Trophoblast cell (in vitro differentiated cells and primary cell): ENCODE results near the gene MAP1LC3A.

Experiments
- DNase-seq, 2 donors: peaks; one replicate each; pipeline ENCODE4 v3.0.0-alpha.2; 2016
- H2AFZ ChIP-seq: 2 replicates; pipeline ENCODE4 v1.6.1; 2013; ENCODE audit warnings: low read length, moderate library complexity, mild to moderate bottlenecking; ENCODE audit not compliant: insufficient read depth, poor library complexity
- H2AK5ac ChIP-seq: 2 replicates; pipeline ENCODE4 v1.6.1; 2013; ENCODE audit warnings: mild to moderate bottlenecking, low read length
- H2BK120ac ChIP-seq: 2 replicates; pipeline ENCODE4 v1.6.1; 2013; ENCODE audit warnings: low read length, mild to moderate bottlenecking, moderate library complexity; ENCODE audit not compliant: insufficient read depth, poor library complexity
- H2BK12ac ChIP-seq: 2 replicates; pipeline ENCODE4 v1.6.1; 2013; ENCODE audit warnings: mild to moderate bottlenecking, low read length, moderate library complexity
- H2BK5ac ChIP-seq: 2 replicates; pipeline ENCODE4 v1.6.1; 2013; ENCODE audit warnings: low read length, low read depth, moderate library complexity, mild to moderate bottlenecking; ENCODE audit not compliant: poor library complexity
- H3K14ac ChIP-seq: 2 replicates; pipeline ENCODE4 v1.6.1; 2013; ENCODE audit warnings: mild to moderate bottlenecking, low read length
- H3K18ac ChIP-seq: 2 replicates; pipeline ENCODE4 v1.6.1; 2013; ENCODE audit warnings: mild to moderate bottlenecking, low read length
- H3K23ac ChIP-seq: 2 replicates; pipeline ENCODE4 v1.6.1; 2013; ENCODE audit warnings: low read length
- H3K27ac ChIP-seq: 2 replicates; pipeline ENCODE4 v1.5.1; 2013; ENCODE audit warnings: low read depth, mild to moderate bottlenecking, inconsistent platforms, low read length, moderate library complexity
- H3K27me3 ChIP-seq: 2 replicates; pipeline ENCODE4 v1.6.1; 2013; ENCODE audit warnings: inconsistent platforms, mild to moderate bottlenecking, low read length, moderate library complexity; ENCODE audit not compliant: insufficient read depth
- H3K36me3 ChIP-seq, 2 experiments: 1 replicate in 1 of 2; 2 replicates in 1 of 2; pipeline ENCODE4 v1.6.1; 2013; ENCODE audit warnings: low read length in 2 of 2, mild to moderate bottlenecking in 2 of 2, moderate library complexity in 1 of 2; ENCODE audit not compliant: insufficient read depth in 2 of 2, control insufficient read depth in 1 of 2
- H3K4ac ChIP-seq: 2 replicates; pipeline ENCODE4 v1.6.1; 2013; ENCODE audit warnings: low read depth, mild to moderate bottlenecking, low read length, moderate library complexity
- H3K4me1 ChIP-seq, 2 experiments: 1 replicate in 1 of 2; 2 replicates in 1 of 2; pipeline ENCODE4 v1.6.1; 2013; ENCODE audit warnings: low read length in 2 of 2, mild to moderate bottlenecking in 2 of 2, moderate library complexity in 1 of 2; ENCODE audit not compliant: insufficient read depth in 2 of 2, control insufficient read depth in 1 of 2
- H3K4me2 ChIP-seq: 2 replicates; pipeline ENCODE4 v1.6.1; 2013; ENCODE audit warnings: inconsistent platforms, mild to moderate bottlenecking, low read length, moderate library complexity
- H3K4me3 ChIP-seq: 2 replicates; pipeline ENCODE4 v1.5.1; 2013; ENCODE audit warnings: mild to moderate bottlenecking, low read depth, low read length, inconsistent platforms
- H3K79me1 ChIP-seq: one replicate; pipeline ENCODE4 v1.6.1; 2013; ENCODE audit warnings: low read length
- H3K79me2 ChIP-seq: 2 replicates; pipeline ENCODE4 v1.6.1; 2013; ENCODE audit warnings: low read length, mild to moderate bottlenecking; ENCODE audit not compliant: control insufficient read depth, insufficient read depth, poor library complexity
- H3K9ac ChIP-seq: 2 replicates; pipeline ENCODE4 v1.6.1; 2013; ENCODE audit warnings: mild to moderate bottlenecking, low read length
- H3K9me3 ChIP-seq: 2 replicates; pipeline ENCODE4 v1.6.1; 2013; ENCODE audit warnings: low read depth, mild to moderate bottlenecking, control low read depth, inconsistent platforms, low read length; ENCODE audit not compliant: insufficient read depth
- H4K12ac ChIP-seq: 2 replicates; pipeline ENCODE4 v1.6.1; 2013; ENCODE audit warnings: low read depth, mild to moderate bottlenecking, low read length, moderate library complexity
- H4K8ac ChIP-seq: 2 replicates; pipeline ENCODE4 v1.6.1; 2013; ENCODE audit warnings: low read depth, mild to moderate bottlenecking, low read length, moderate library complexity
- H4K91ac ChIP-seq: one replicate; pipeline ENCODE4 v1.6.1; 2013; ENCODE audit warnings: low read depth, mild to moderate bottlenecking, low read length, moderate library complexity
- WGBS: extraction: QIAGEN DNeasy Blood & Tissue Kit; methylation state at CpG from one replicate; pipeline ENCODE4 v1.1.7; 2013; ENCODE audit warnings: missing lambda C conversion rate; ENCODE audit not compliant: insufficient read length, insufficient coverage; ENCODE audit errors: extremely low coverage; 5-methylcytosine and 5-hydroxymethylcytosine counted together

The MAP1LC3A gene

DNA sequence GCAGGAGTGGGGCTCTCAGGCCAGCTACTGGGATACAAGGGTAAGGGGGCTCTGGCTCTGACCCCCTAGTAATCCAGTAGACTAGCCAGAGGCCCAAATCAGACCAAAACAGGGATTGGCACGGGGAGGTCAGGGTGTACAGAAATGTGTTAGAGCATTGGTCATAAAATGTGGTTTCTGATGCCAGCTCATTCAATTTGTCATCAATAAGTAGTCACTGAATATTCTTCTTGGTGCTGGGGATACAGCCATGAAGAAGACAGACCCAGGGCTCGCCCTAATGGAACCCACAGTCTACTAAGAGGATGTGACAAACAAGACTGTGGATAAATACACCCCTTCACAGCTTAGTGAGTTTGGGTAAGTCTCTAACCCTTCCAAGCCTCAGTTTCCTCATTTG is 11.1 kb downstream of the MAP1LC3A start:
- H4K91ac ChIP-seq: no peak overlapping the region
- H3K4me1 ChIP-seq: no peaks in the 10 kb centered on the region
- H2BK120ac ChIP-seq: no peak overlapping the region
- no peak overlapping the region for H2AFZ ChIP-seq
- H4K12ac ChIP-seq: no peak overlapping the region
- no peak overlapping the region for H4K8ac ChIP-seq
- no peak overlapping the region for H2AK5ac ChIP-seq
- no peak overlapping the region for H3K27ac ChIP-seq
- H3K27me3 ChIP-seq: no peaks in the 10 kb centered on the region
- peaks cover 2 to 6% of the 10 kb centered on the region in 2 experiments for H3K36me3 ChIP-seq
- no peak overlapping the region for H3K14ac ChIP-seq
- no peaks in the 10 kb centered on the region for H3K79me2 ChIP-seq
- WGBS: no CpG with 5 or more reads among the region's 2 CpGs
- H3K4me2 ChIP-seq: no peak overlapping the region
- H3K4ac ChIP-seq: no peak overlapping the region
- H2BK12ac ChIP-seq: no peak overlapping the region
- H3K9me3 ChIP-seq: peaks cover 5% of the 10 kb centered on the region
- DNase-seq: no peak
- no peak overlapping the region for H3K9ac ChIP-seq
- H3K18ac ChIP-seq: no peak overlapping the region
- no peak overlapping the region for H3K4me3 ChIP-seq
- H3K23ac ChIP-seq: no peak overlapping the region
- no peak overlapping the region for H2BK5ac ChIP-seq
- no peaks in the 10 kb centered on the region for H3K79me1 ChIP-seq

GRCh38 chr20:34570859-34571306 is 12.4 kb downstream of the MAP1LC3A start:
- Histone ChIP-seq H2BK12ac (no peak overlapping the region), H3K9me3 (peaks cover under 1% of the 10 kb centered on the region), H3K18ac (no peak overlapping the region), H3K9ac (no peak overlapping the region), H4K8ac (no peak overlapping the region), H3K4me3 (no peak overlapping the region), H3K79me1 (no peaks in the 10 kb centered on the region), H2AK5ac (no peak overlapping the region), H3K27ac (no peak overlapping the region), H2BK5ac (no peak overlapping the region), H3K4ac (no peak overlapping the region), H3K36me3 (peaks cover 2 to 8% of the 10 kb centered on the region in 2 experiments), H3K79me2 (no peaks in the 10 kb centered on the region), H3K23ac (no peak overlapping the region), H3K27me3 (no peaks in the 10 kb centered on the region), H2BK120ac (no peak overlapping the region), H4K12ac (no peak overlapping the region), H3K4me2 (no peak overlapping the region), H3K4me1 (no peaks in the 10 kb centered on the region), H2AFZ (no peak overlapping the region), H4K91ac (no peak overlapping the region), H3K14ac (no peak overlapping the region)
- DNase-seq: peak in 1 of 2 donors; percentile 24
- no CpG with 5 or more reads among the region's 3 CpGs for WGBS

DNA sequence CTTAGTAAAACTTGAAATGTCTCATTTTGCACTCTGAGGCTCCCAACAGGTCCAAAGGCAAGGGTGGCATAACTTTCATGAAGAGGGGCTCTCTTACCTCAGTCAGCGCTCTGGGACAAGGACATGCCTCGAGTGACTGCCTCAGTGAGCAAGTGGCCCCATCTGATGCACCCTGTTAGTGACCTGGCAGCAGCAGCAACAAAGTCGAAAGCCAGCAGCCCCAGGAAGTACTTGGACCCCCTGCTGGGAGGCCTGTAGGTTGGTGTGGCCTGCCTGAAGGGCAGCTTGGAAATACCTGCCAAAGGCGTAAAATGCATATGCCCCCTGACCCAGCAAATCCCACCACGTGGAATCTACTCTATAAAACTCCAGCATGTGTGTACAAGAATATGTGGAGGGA is 13.2 kb downstream of the MAP1LC3A start:
- Histone ChIP-seq H3K79me2 (no peaks in the 10 kb centered on the region), H3K4me3 (peak overlapping the region; percentile 6), H2BK120ac (no peak overlapping the region), H3K9me3 (no peaks in the 10 kb centered on the region), H3K36me3 (peaks cover 2 to 8% of the 10 kb centered on the region in 2 experiments), H3K4ac (no peak overlapping the region), H4K91ac (no peak overlapping the region), H3K23ac (no peak overlapping the region), H3K27ac (no peak overlapping the region), H3K4me1 (no peaks in the 10 kb centered on the region), H2BK5ac (no peak overlapping the region), H2AK5ac (no peak overlapping the region), H2BK12ac (no peak overlapping the region), H3K4me2 (no peak overlapping the region), H3K18ac (no peak overlapping the region), H4K12ac (no peak overlapping the region), H3K27me3 (no peaks in the 10 kb centered on the region), H2AFZ (no peak overlapping the region), H4K8ac (no peak overlapping the region), H3K9ac (no peak overlapping the region), H3K79me1 (no peaks in the 10 kb centered on the region), H3K14ac (no peak overlapping the region)
- no CpG with 5 or more reads among the region's 5 CpGs for WGBS
- no peak for DNase-seq

DNA sequence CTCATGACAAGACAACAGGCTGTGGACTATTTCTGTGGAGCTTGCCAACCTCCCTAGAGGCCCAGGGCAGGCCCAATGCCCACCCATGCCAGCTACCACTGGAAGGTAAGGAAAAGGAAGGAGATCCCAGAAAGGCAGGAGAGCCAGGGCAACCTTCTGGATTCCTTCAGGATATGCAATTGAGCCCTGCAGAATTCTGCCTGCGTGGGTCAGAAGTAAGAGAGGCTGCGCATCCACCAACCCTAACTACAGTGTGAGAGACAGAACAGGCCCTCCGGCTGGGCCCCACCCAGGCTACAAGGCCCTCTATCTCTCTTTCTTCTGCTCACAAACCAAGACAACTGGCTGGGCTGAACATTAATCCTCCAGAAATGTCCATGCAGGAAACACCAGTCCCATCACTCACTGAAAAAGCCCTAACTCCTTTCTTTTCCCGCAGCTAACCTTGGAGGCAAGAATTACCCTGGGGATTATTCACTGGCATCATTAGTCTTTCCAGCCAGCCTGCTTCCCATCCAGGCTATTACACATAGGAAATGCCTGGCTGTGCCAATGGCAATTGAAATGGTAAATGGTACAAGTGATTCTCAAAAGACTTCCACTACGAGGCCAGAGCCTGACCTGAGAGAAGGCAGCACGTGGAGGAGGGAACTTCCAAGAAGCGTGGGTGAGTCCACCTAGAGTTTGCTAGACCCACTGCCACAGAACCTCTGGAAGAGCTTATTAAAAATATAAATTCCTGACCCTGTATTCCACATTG is 15.2 kb downstream of the MAP1LC3A start:
- Histone ChIP-seq H2BK12ac (no peak overlapping the region), H2BK5ac (no peak overlapping the region), H3K4ac (no peak overlapping the region), H3K9ac (no peak overlapping the region), H3K4me3 (no peak overlapping the region), H2AK5ac (no peak overlapping the region), H3K79me1 (no peaks in the 10 kb centered on the region), H3K36me3 (peaks cover 2 to 6% of the 10 kb centered on the region in 2 experiments), H3K79me2 (no peaks in the 10 kb centered on the region), H3K18ac (no peak overlapping the region), H3K4me1 (no peaks in the 10 kb centered on the region), H3K23ac (no peak overlapping the region), H3K27ac (no peak overlapping the region), H4K8ac (no peak overlapping the region), H3K14ac (no peak overlapping the region), H3K4me2 (no peak overlapping the region), H3K9me3 (no peaks in the 10 kb centered on the region), H4K12ac (no peak overlapping the region), H4K91ac (no peak overlapping the region), H2BK120ac (no peak overlapping the region), H3K27me3 (no peaks in the 10 kb centered on the region), H2AFZ (no peak overlapping the region)
- WGBS: no CpG with 5 or more reads among the region's 7 CpGs
- DNase-seq: no peak
